SK-N-SH (cell line): ENCODE measurements around the gene GUCA2B. TPM values are rescaled to one million over a fixed set of nuclear protein-coding genes. Genes with fewer than 3 reads are reported as not detected.

Experiments
- CTCF ChIA-PET: fragments of 300-600, 350-600 bp; formaldehyde crosslinking; extraction: SDS; loops from one replicate; lab custom pipeline; 2021; lab: Yijun Ruan, JAX
- POLR2A ChIA-PET: fragments of 350-600 bp; sonication (Branson Sonifier 250); formaldehyde crosslinking; extraction: SDS; loops from one replicate; lab custom pipeline; 2020; ENCODE audit warnings: antibody characterized with exemption, inconsistent platforms; lab: Yijun Ruan, JAX
- DNase-seq: peaks from one replicate; pipeline ENCODE4 v3.0.0; 2012
- H2AFZ ChIP-seq: fragments of 200-600 bp; sonication (generic); 2 replicates; pipeline ENCODE4 v1.8.1; 2016; ENCODE audit warnings: antibody characterized with exemption, mild to moderate bottlenecking, low read depth
- H3F3A ChIP-seq: fragments of 200-600 bp; sonication (generic); replicated peaks from 2 replicates; pipeline ENCODE3; 2016; ENCODE audit warnings: antibody characterized with exemption, mild to moderate bottlenecking; ENCODE audit not compliant: insufficient read depth
- H3K27ac ChIP-seq, 2 experiments: fragments of 200-500 bp in 1 of 2; fragments of 200-600 bp in 1 of 2; sonication (Bioruptor generic) in 1 of 2; sonication (generic), shearing (Covaris generic) in 1 of 2; 2 replicates each; pipeline versions ENCODE4 v1.5.1 to v1.6.1; 2014 to 2016; ENCODE audit warnings: low read depth in 2 of 2, inconsistent platforms in 1 of 2, low read length in 1 of 2, mild to moderate bottlenecking in 1 of 2, mixed read lengths in 1 of 2
- H3K27me3 ChIP-seq: fragments of 200-600 bp; sonication (generic), shearing (Covaris generic); 2 replicates; pipeline ENCODE4 v1.6.1; 2016; ENCODE audit warnings: mixed run types; ENCODE audit not compliant: insufficient read depth
- H3K36me3 ChIP-seq, 2 experiments: fragments of 200-500 bp in 1 of 2; fragments of 200-600 bp in 1 of 2; sonication (Bioruptor generic) in 1 of 2; sonication (generic) in 1 of 2; replicated peaks in 1 of 2; 2 replicates each; pipeline versions ENCODE3 to v1.5.1; 2014 to 2016; ENCODE audit warnings: low read length in 1 of 2, mild to moderate bottlenecking in 1 of 2; ENCODE audit not compliant: insufficient read depth in 2 of 2, control insufficient read depth in 1 of 2
- H3K4me1 ChIP-seq, 2 experiments: fragments of 200-500 bp in 1 of 2; fragments of 200-600 bp in 1 of 2; sonication (Bioruptor generic) in 1 of 2; sonication (generic), shearing (Covaris generic) in 1 of 2; 2 replicates each; pipeline versions ENCODE4 v1.5.1 to v1.6.1; 2014 to 2016; ENCODE audit warnings: low read depth in 1 of 2, low read length in 1 of 2, mixed run types in 1 of 2; ENCODE audit not compliant: insufficient read depth in 2 of 2, control insufficient read depth in 1 of 2
- H3K4me2 ChIP-seq: fragments of 200-600 bp; sonication (generic), shearing (Covaris generic); 2 replicates; pipeline ENCODE4 v1.6.1; 2017; ENCODE audit warnings: mixed run types
- H3K4me3 ChIP-seq, 2 experiments: fragments of 200-500 bp in 1 of 2; fragments of 200-600 bp in 1 of 2; sonication (Bioruptor generic) in 1 of 2; sonication (generic), shearing (Covaris generic) in 1 of 2; 2 replicates each; pipeline versions ENCODE4 v1.5.1 to v1.8.1; 2014 to 2016; ENCODE audit warnings: low read depth in 2 of 2, inconsistent platforms in 1 of 2, low read length in 1 of 2, mild to moderate bottlenecking in 1 of 2, mixed read lengths in 1 of 2, moderate library complexity in 1 of 2
- H3K79me2 ChIP-seq: fragments of 200-600 bp; sonication (generic); 2 replicates; pipeline ENCODE4 v1.8.1; 2017; ENCODE audit warnings: mild to moderate bottlenecking; ENCODE audit not compliant: insufficient read depth
- H3K9ac ChIP-seq: fragments of 200-600 bp; sonication (generic); 2 replicates; pipeline ENCODE4 v1.6.1; 2017; ENCODE audit warnings: mixed run types
- H3K9me2 ChIP-seq: fragments of 200-600 bp; sonication (generic); 2 replicates; pipeline ENCODE4 v1.6.1; 2017; ENCODE audit warnings: mixed run types
- H3K9me3 ChIP-seq: fragments of 200-600 bp; sonication (generic); 2 replicates; pipeline ENCODE4 v1.6.1; 2017; ENCODE audit warnings: mixed run types, mild to moderate bottlenecking, moderate library complexity
- H4K20me1 ChIP-seq: fragments of 200-600 bp; sonication (generic); 2 replicates; pipeline ENCODE4 v1.6.1; 2017; ENCODE audit warnings: mild to moderate bottlenecking, mixed run types; ENCODE audit not compliant: insufficient read depth
- CHD2 ChIP-seq: fragments of 150-350 bp; IDR thresholded peaks from 2 replicates; pipeline ENCODE4 v1.6.1; 2018; ENCODE audit warnings: low read length; ENCODE audit not compliant: partially characterized antibody
- EP300 ChIP-seq, 2 experiments: IDR thresholded peaks; 2 replicates each; pipeline versions ENCODE4 v1.4.0 to v1.6.1; 2012; ENCODE audit warnings: borderline replicate concordance in 1 of 2, low read depth in 1 of 2, low read length in 1 of 2
- EZH2phosphoT487 ChIP-seq: fragments of 200-600 bp; sonication (generic); IDR thresholded peaks from 2 replicates; pipeline ENCODE4 v1.6.1; 2017; ENCODE audit warnings: low read depth, mixed run types, mild to moderate bottlenecking, antibody characterized with exemption, moderate library complexity, borderline replicate concordance
- FOSL2 ChIP-seq: IDR thresholded peaks from 2 replicates; pipeline ENCODE4 v1.4.0; 2012; ENCODE audit warnings: low read depth, mild to moderate bottlenecking, moderate library complexity, borderline replicate concordance
- FOXM1 ChIP-seq: IDR thresholded peaks from 2 replicates; pipeline ENCODE4 v1.4.0; 2012; ENCODE audit warnings: low read depth, mild to moderate bottlenecking
- GATA2 ChIP-seq: sonication (generic); formaldehyde crosslinking; IDR thresholded peaks from 2 replicates; pipeline ENCODE4 v1.5.0; 2020; ENCODE audit warnings: mild to moderate bottlenecking, missing genetic modification reagents
- JUND ChIP-seq: IDR thresholded peaks from 2 replicates; pipeline ENCODE4 v1.4.0; 2012
- MEF2A ChIP-seq: IDR thresholded peaks from 2 replicates; pipeline ENCODE4 v1.4.0; 2012; ENCODE audit warnings: low read depth, borderline replicate concordance
- MXI1 ChIP-seq: IDR thresholded peaks from 2 replicates; pipeline ENCODE4 v1.6.1; 2012; ENCODE audit warnings: mild to moderate bottlenecking, low read depth, low read length, improper control_type of control experiment
- NFIC ChIP-seq: IDR thresholded peaks from 2 replicates; pipeline ENCODE4 v1.4.0; 2012; ENCODE audit warnings: borderline replicate concordance
- NRF1 ChIP-seq: IDR thresholded peaks from 2 replicates; pipeline ENCODE4 v1.6.1; 2012; ENCODE audit warnings: low read depth, mild to moderate bottlenecking, low read length
- POLR2AphosphoS5 ChIP-seq: IDR thresholded peaks from 2 replicates; pipeline ENCODE4 v1.6.1; 2012; ENCODE audit warnings: low read depth, low read length
- RAD21 ChIP-seq: IDR thresholded peaks from 2 replicates; pipeline ENCODE4 v1.6.1; 2012; ENCODE audit warnings: mild to moderate bottlenecking, low read length
- REST ChIP-seq: IDR thresholded peaks from 2 replicates; pipeline ENCODE4 v1.6.1; 2012; ENCODE audit warnings: mild to moderate bottlenecking, low read depth, low read length, moderate library complexity
- RXRA ChIP-seq: IDR thresholded peaks from 2 replicates; pipeline ENCODE4 v1.4.0; 2012; ENCODE audit warnings: low read depth, mild to moderate bottlenecking, borderline replicate concordance
- SMC3 ChIP-seq: IDR thresholded peaks from 2 replicates; pipeline ENCODE4 v1.6.1; 2012; ENCODE audit warnings: low read depth, low read length, improper control_type of control experiment
- TAF1 ChIP-seq: IDR thresholded peaks from 2 replicates; pipeline ENCODE4 v1.6.1; 2012; ENCODE audit warnings: low read depth, mild to moderate bottlenecking, low read length, moderate library complexity, borderline replicate concordance
- YY1 ChIP-seq: IDR thresholded peaks from 2 replicates; pipeline ENCODE4 v1.4.0; 2012; ENCODE audit warnings: low read depth, mild to moderate bottlenecking
- WGBS: methylation state at CpG from one replicate; pipeline ENCODE4 v1.1.6; 2017; ENCODE audit warnings: low lambda C conversion rate; 5-methylcytosine and 5-hydroxymethylcytosine counted together
- polyA plus RNA-seq, 3 experiments: library from polyadenylated mRNA; depleted of rRNA; stranded (reverse); fragments of >200 nt; gene quantifications; 2 replicates each; pipeline ENCODE4 v1.2.3, GENCODE V29; 2012
- TF ChIP-seq, protein P1 (sequence below): fragments of 150-350 bp; IDR thresholded peaks from 2 replicates; pipeline ENCODE4 v1.6.1; 2016; ENCODE audit warnings: mild to moderate bottlenecking, low read depth, low read length

The GUCA2B gene
- polyA plus RNA-seq, 1 of the 3 experiments (the other 2 are of a cell fraction), result not detected

DNA sequence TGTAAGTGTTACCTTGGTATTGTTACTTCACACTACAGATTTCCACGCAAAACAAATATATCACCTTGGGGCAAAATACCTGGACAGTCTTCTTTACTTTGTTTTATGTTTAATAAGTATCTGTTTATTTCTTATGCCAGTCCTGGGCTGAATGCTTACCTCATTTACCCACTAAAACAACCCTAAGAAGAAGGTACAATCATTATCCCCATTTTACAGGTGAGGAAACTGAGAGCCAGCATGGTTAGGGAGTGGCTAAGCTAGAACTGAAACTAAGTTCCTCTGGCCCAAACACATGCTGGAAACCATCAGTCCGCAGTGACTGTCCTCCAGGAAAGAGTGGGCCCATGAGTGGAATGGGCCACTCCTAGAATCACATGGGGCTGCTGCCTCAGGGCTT, 13.0 kb upstream of the GUCA2B start:
- H3K9me2 ChIP-seq, result no peaks in the 10 kb centered on the region
- CTCF ChIA-PET, result no interaction called here

More for the DNA sequence above, 13.0 kb upstream of the GUCA2B start:
- 54% methylated on average over 2 of the region's 2 CpGs for WGBS
- Histone ChIP-seq H3K27me3 (peaks cover 6% of the 10 kb centered on the region; the same call in 1 of the 2 replicates), H3K36me3 (no peaks in the 10 kb centered on the region), H4K20me1 (no peaks in the 10 kb centered on the region), H3K4me1 (no peaks in the 10 kb centered on the region), H3K27ac (no peak overlapping the region), H3K9me3 (no peaks in the 10 kb centered on the region), H3K4me2 (no peak overlapping the region), H2AFZ (no peak overlapping the region), H3K9ac (no peak overlapping the region), H3F3A (no peaks in the 10 kb centered on the region), H3K79me2 (no peaks in the 10 kb centered on the region), H3K4me3 (no peak overlapping the region)
- no peak for TF ChIP-seq EZH2phosphoT487
- TF ChIP-seq RXRA, result no peak
- TF ChIP-seq SMC3, result no peak
- TF ChIP-seq FOSL2, result no peak
- no peak for TF ChIP-seq MEF2A
- TF ChIP-seq JUND, result no peak
- TF ChIP-seq GATA2, result no peak
- TF ChIP-seq, protein P1, sequence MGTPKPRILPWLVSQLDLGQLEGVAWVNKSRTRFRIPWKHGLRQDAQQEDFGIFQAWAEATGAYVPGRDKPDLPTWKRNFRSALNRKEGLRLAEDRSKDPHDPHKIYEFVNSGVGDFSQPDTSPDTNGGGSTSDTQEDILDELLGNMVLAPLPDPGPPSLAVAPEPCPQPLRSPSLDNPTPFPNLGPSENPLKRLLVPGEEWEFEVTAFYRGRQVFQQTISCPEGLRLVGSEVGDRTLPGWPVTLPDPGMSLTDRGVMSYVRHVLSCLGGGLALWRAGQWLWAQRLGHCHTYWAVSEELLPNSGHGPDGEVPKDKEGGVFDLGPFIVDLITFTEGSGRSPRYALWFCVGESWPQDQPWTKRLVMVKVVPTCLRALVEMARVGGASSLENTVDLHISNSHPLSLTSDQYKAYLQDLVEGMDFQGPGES, result no peak
- no peak for TF ChIP-seq FOXM1
- no peak for TF ChIP-seq REST
- TF ChIP-seq TAF1, result no peak
- no peak for TF ChIP-seq CHD2
- no peak for TF ChIP-seq POLR2AphosphoS5
- TF ChIP-seq YY1, result no peak
- TF ChIP-seq MXI1, result no peak
- TF ChIP-seq RAD21, result no peak
- no peak for TF ChIP-seq EP300 (IDR thresholded peaks at IDR 0.05; ENCODE audit: borderline replicate concordance in 1 of 2, low read depth in 1 of 2, low read length in 1 of 2)
- TF ChIP-seq NRF1, result no peak
- no peak for TF ChIP-seq NFIC
- POLR2A ChIA-PET, result no interaction called here
- DNase-seq, result no peak
